ENCODE data around the gene UBASH3B.

DNA sequence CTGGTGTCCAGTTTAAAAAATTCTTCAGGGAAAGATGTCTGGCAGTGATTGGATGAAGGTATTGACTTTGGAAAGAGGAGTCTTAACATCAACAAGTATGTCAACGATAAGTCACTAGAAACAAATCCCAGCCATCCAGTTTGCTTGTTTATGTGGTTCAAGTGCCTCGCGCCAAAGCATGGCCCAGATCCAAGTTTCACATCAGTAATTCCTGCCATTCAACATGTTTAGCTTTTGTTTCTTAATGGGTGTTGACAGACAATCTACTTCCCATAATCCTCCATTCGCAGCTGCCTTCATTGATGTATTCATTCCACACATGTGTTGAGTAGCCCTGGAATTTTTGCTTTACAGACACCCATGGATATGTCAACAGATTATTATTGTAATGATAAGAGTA, 77.8 kb downstream of the UBASH3B start:
- TF ChIP-seq, protein P1, sequence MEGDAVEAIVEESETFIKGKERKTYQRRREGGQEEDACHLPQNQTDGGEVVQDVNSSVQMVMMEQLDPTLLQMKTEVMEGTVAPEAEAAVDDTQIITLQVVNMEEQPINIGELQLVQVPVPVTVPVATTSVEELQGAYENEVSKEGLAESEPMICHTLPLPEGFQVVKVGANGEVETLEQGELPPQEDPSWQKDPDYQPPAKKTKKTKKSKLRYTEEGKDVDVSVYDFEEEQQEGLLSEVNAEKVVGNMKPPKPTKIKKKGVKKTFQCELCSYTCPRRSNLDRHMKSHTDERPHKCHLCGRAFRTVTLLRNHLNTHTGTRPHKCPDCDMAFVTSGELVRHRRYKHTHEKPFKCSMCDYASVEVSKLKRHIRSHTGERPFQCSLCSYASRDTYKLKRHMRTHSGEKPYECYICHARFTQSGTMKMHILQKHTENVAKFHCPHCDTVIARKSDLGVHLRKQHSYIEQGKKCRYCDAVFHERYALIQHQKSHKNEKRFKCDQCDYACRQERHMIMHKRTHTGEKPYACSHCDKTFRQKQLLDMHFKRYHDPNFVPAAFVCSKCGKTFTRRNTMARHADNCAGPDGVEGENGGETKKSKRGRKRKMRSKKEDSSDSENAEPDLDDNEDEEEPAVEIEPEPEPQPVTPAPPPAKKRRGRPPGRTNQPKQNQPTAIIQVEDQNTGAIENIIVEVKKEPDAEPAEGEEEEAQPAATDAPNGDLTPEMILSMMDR (IDR thresholded peaks at IDR 0.05) = no peak
- no peak for TF ChIP-seq POLR2A (IDR thresholded peaks at IDR 0.05)
- no peak for TF ChIP-seq EP300 (IDR thresholded peaks at IDR 0.05)
